ENCODE measurements around the gene FOXN4.

FOXN4 gene

DNA sequence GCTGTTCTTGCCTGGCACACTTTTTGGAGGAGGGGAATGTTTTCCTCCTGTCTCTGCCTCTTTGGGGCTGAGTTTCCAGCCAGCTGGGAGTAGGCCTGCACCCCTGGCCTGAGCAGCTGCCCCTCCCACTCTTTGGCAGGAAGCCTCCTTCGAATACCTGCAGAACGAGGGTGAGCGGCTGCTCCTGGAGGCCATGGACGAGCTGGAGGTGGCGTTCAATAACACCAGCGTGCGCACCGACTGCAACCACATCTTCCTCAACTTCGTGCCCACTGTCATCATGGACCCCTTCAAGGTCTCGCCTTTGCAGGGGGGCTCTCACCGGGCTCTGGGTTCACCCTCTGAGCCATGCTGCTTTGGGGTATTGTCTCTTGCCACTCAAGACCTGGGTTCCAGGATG is 69.4 kb downstream of the FOXN4 start:
- TF ChIP-seq MAX (IDR thresholded peaks at IDR 0.05; ENCODE audit: low read depth, low read length) (no peak), POLR2A (IDR thresholded peaks at IDR 0.05; ENCODE audit: extremely low read depth, insufficient read length) (no peak), MYC (IDR thresholded peaks at IDR 0.05; ENCODE audit: low read depth, low read length) (no peak)
- TF ChIP-seq, protein P1, sequence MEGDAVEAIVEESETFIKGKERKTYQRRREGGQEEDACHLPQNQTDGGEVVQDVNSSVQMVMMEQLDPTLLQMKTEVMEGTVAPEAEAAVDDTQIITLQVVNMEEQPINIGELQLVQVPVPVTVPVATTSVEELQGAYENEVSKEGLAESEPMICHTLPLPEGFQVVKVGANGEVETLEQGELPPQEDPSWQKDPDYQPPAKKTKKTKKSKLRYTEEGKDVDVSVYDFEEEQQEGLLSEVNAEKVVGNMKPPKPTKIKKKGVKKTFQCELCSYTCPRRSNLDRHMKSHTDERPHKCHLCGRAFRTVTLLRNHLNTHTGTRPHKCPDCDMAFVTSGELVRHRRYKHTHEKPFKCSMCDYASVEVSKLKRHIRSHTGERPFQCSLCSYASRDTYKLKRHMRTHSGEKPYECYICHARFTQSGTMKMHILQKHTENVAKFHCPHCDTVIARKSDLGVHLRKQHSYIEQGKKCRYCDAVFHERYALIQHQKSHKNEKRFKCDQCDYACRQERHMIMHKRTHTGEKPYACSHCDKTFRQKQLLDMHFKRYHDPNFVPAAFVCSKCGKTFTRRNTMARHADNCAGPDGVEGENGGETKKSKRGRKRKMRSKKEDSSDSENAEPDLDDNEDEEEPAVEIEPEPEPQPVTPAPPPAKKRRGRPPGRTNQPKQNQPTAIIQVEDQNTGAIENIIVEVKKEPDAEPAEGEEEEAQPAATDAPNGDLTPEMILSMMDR (IDR thresholded peaks at IDR 0.05; ENCODE audit: low read depth, low read length) = no peak
- DNase-seq (ENCODE audit: low read depth) = no peak
- H3K4me3 ChIP-seq (ENCODE audit: low read depth, low read length) = no peak overlapping the region

- no peak overlapping the region for H3K4me3 ChIP-seq (ENCODE audit: low read depth, low read length)
- no peak for DNase-seq (ENCODE audit: low read depth)
- TF ChIP-seq MYC (IDR thresholded peaks at IDR 0.05; ENCODE audit: low read depth, low read length) (no peak), MAX (IDR thresholded peaks at IDR 0.05; ENCODE audit: low read depth, low read length) (no peak), POLR2A (IDR thresholded peaks at IDR 0.05; ENCODE audit: extremely low read depth, insufficient read length) (no peak)
- TF ChIP-seq, protein P1 (IDR thresholded peaks at IDR 0.05; ENCODE audit: low read depth, low read length) = no peak
Measured at GRCh38 chr12:109239179-109239578, 69.9 kb downstream of the FOXN4 start.

DNA sequence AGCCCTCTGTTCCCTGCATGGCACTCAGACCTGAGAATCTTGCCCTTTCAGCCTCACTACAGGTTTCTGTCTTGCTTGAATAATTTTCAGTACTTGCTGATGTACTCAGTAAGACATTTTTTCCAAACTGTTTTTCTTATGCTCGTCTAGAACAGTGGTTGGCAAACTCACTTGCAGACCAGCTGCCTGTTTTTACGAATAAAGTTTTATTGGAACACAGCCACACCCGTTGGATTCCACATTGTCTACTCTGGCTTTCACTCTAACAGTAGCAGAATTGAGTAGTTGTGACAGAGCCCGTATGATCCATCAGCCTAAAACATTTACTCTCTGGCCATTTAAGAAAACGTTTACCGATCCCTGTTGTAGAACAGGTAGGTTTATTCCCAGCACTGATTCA is 72.8 kb downstream of the FOXN4 start:
- no peak for TF ChIP-seq MYC (IDR thresholded peaks at IDR 0.05; ENCODE audit: low read depth, low read length)
- TF ChIP-seq, protein P1 (IDR thresholded peaks at IDR 0.05; ENCODE audit: low read depth, low read length) = no peak
- TF ChIP-seq POLR2A (IDR thresholded peaks at IDR 0.05; ENCODE audit: extremely low read depth, insufficient read length) = no peak
- TF ChIP-seq MAX (IDR thresholded peaks at IDR 0.05; ENCODE audit: low read depth, low read length) = no peak
- H3K4me3 ChIP-seq (ENCODE audit: low read depth, low read length) = no peak overlapping the region
- no peak for DNase-seq (ENCODE audit: low read depth)

- no peak for DNase-seq (ENCODE audit: low read depth)
- H3K4me3 ChIP-seq (ENCODE audit: low read depth, low read length) = no peak overlapping the region
- TF ChIP-seq POLR2A (IDR thresholded peaks at IDR 0.05; ENCODE audit: extremely low read depth, insufficient read length) = no peak
- TF ChIP-seq, protein P1 (IDR thresholded peaks at IDR 0.05; ENCODE audit: low read depth, low read length) = no peak
- TF ChIP-seq MAX (IDR thresholded peaks at IDR 0.05; ENCODE audit: low read depth, low read length) = no peak
- no peak for TF ChIP-seq MYC (IDR thresholded peaks at IDR 0.05; ENCODE audit: low read depth, low read length)
Measured at GRCh38 chr12:109234012-109234411, 75.1 kb downstream of the FOXN4 start.

DNA sequence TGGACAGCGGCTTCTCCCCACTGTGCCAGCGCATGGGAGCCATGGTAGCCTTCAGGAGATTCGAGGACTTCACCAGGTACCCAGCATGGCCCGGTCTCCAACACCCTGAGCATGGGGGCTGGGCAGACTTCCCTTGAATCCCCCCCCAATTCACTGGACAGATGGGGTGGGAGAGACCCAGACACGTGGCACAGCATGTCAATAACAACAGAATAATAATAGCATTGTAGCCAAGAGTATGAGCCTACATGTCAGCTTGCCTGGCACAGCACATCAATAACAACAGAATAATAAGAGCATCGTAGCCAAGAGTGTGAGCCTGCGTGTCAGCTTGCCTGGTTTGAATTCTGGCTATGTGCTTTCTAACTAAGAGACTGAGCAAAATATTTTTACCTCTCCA is 76.4 kb downstream of the FOXN4 start:
- no peak for DNase-seq (ENCODE audit: low read depth)
- H3K4me3 ChIP-seq (ENCODE audit: low read depth, low read length) = no peak overlapping the region
- no peak for TF ChIP-seq POLR2A (IDR thresholded peaks at IDR 0.05; ENCODE audit: extremely low read depth, insufficient read length)
- TF ChIP-seq MYC (IDR thresholded peaks at IDR 0.05; ENCODE audit: low read depth, low read length) = no peak
- TF ChIP-seq, protein P1 (IDR thresholded peaks at IDR 0.05; ENCODE audit: low read depth, low read length) = no peak
- TF ChIP-seq MAX (IDR thresholded peaks at IDR 0.05; ENCODE audit: low read depth, low read length) = no peak

- no peak overlapping the region for H3K4me3 ChIP-seq (ENCODE audit: low read depth, low read length)
- DNase-seq (ENCODE audit: low read depth) = no peak
- TF ChIP-seq, protein P1 (IDR thresholded peaks at IDR 0.05; ENCODE audit: low read depth, low read length) = no peak
- TF ChIP-seq POLR2A (IDR thresholded peaks at IDR 0.05; ENCODE audit: extremely low read depth, insufficient read length) (no peak), MAX (IDR thresholded peaks at IDR 0.05; ENCODE audit: low read depth, low read length) (no peak)
Measured at GRCh38 chr12:109230193-109230592, 78.9 kb downstream of the FOXN4 start.

All from NB4 (cell line).